Keratinocyte (primary cell): ENCODE results near the gene GLT8D1. TPM values are rescaled to one million over a fixed set of nuclear protein-coding genes. Genes with fewer than 3 reads are reported as not detected.

Source experiments
- DNase-seq: peaks from one replicate; pipeline ENCODE4 v3.0.0-alpha.2; 2011; ENCODE audit warnings: low read depth, missing footprints, low spot score
- FAIRE-seq: peaks from 2 replicates; lab custom pipeline; 2011; peaks lifted over from hg19 to GRCh38; lab: Jason Lieb, UNC
- H2AFZ ChIP-seq: 2 replicates; pipeline ENCODE4 v1.6.0; 2012; ENCODE audit warnings: low read length, control low read depth, inconsistent platforms; ENCODE audit not compliant: control insufficient read depth
- H3K27ac ChIP-seq: 2 replicates; pipeline ENCODE4 v1.5.1; 2011; ENCODE audit warnings: low read length; ENCODE audit not compliant: control insufficient read depth, insufficient read depth
- H3K27me3 ChIP-seq: 3 replicates; pipeline ENCODE4 v1.6.0; 2011; ENCODE audit warnings: low read length; ENCODE audit not compliant: control insufficient read depth, insufficient read depth; ENCODE audit errors: extremely low read depth
- H3K36me3 ChIP-seq, 2 experiments: 2 replicates in 1 of 2; 3 replicates in 1 of 2; pipeline ENCODE4 v1.5.1; 2011; ENCODE audit warnings: low read length in 2 of 2, mild to moderate bottlenecking in 1 of 2; ENCODE audit not compliant: control insufficient read depth in 2 of 2, insufficient read depth in 2 of 2; ENCODE audit errors: extremely low read depth in 1 of 2
- H3K4me1 ChIP-seq: 3 replicates; pipeline ENCODE4 v1.5.1; 2011; ENCODE audit warnings: low read length; ENCODE audit not compliant: control insufficient read depth, insufficient read depth; ENCODE audit errors: extremely low read depth
- H3K4me2 ChIP-seq: 3 replicates; pipeline ENCODE4 v1.6.0; 2011; ENCODE audit warnings: low read depth, low read length; ENCODE audit not compliant: control insufficient read depth, insufficient read depth; ENCODE audit errors: extremely low read depth
- H3K4me3 ChIP-seq, 3 experiments: fragments of 200-600 bp in 1 of 3; sonication (generic) in 1 of 3; 2 replicates in 2 of 3; 3 replicates in 1 of 3; pipeline ENCODE4 v1.5.1; 2011 to 2016; ENCODE audit warnings: low read length in 3 of 3, mild to moderate bottlenecking in 3 of 3, control low read depth in 2 of 3, inconsistent platforms in 1 of 3, low read depth in 1 of 3, mixed read lengths in 1 of 3, mixed run types in 1 of 3, moderate library complexity in 1 of 3; ENCODE audit not compliant: control insufficient read depth in 2 of 3, insufficient read depth in 2 of 3; ENCODE audit errors: extremely low read depth in 1 of 3
- H3K79me2 ChIP-seq: 2 replicates; pipeline ENCODE4 v1.6.0; 2012; ENCODE audit warnings: low read length; ENCODE audit not compliant: control insufficient read depth, insufficient read depth
- H3K9ac ChIP-seq: 3 replicates; pipeline ENCODE4 v1.6.0; 2011; ENCODE audit warnings: low read length; ENCODE audit not compliant: control insufficient read depth, insufficient read depth; ENCODE audit errors: extremely low read depth
- H3K9me1 ChIP-seq: 3 replicates; pipeline ENCODE4 v1.6.0; 2011; ENCODE audit warnings: low read length; ENCODE audit not compliant: control insufficient read depth, insufficient read depth; ENCODE audit errors: extremely low read depth
- H3K9me3 ChIP-seq: 2 replicates; pipeline ENCODE4 v1.5.1; 2012; ENCODE audit warnings: low read depth, low read length; ENCODE audit not compliant: control insufficient read depth
- H4K20me1 ChIP-seq: 3 replicates; pipeline ENCODE4 v1.6.0; 2011; ENCODE audit warnings: low read length; ENCODE audit not compliant: control insufficient read depth, insufficient read depth; ENCODE audit errors: extremely low read depth
- EZH2 ChIP-seq: IDR thresholded peaks from one replicate; pipeline ENCODE4 v1.6.1; 2012; ENCODE audit warnings: inconsistent platforms, mild to moderate bottlenecking, low read length, moderate library complexity
- dilution Hi-C: fragments of 300-500 bp; cut with MboI; formaldehyde crosslinking; loops from one replicate; pipeline ENCODE4 v1.7.0; 2020; ENCODE audit warnings: low sequenced_read_pairs; ENCODE audit not compliant: extremely low pct_ligation_motif_present
- polyA plus RNA-seq, 5 experiments: library from polyadenylated mRNA; depleted of rRNA in 3 of 5; stranded (reverse) in 3 of 5; stranded (forward) in 1 of 5; unstranded in 1 of 5; fragments of >200 nt; gene quantifications; 1 replicate in 1 of 5; 2 replicates in 3 of 5; 3 replicates in 1 of 5; pipeline versions ENCODE4 v1.2.1 to v1.2.3, GENCODE V29; 2011 to 2012; ENCODE audit warnings: missing spikeins in 2 of 5, low read depth in 1 of 5, low replicate concordance in 1 of 5
- TF ChIP-seq, protein P1 (sequence below), 3 experiments: IDR thresholded peaks in 1 of 3; conservative IDR thresholded peaks in 1 of 3; optimal IDR thresholded peaks in 1 of 3; 2 replicates in 2 of 3; 3 replicates in 1 of 3; pipeline versions ENCODE3 to v1.5.1; 2011; ENCODE audit warnings: low read length in 3 of 3, mild to moderate bottlenecking in 3 of 3, moderate library complexity in 2 of 3, control low read depth in 1 of 3, inconsistent platforms in 1 of 3; ENCODE audit not compliant: insufficient read depth in 2 of 3; ENCODE audit errors: extremely low read depth in 1 of 3

The GLT8D1 gene
- polyA plus RNA-seq, 1 donor (not counting 4 experiments of a cell fraction or from before 2014, with no cell fraction given), result 66.4 TPM

DNA sequence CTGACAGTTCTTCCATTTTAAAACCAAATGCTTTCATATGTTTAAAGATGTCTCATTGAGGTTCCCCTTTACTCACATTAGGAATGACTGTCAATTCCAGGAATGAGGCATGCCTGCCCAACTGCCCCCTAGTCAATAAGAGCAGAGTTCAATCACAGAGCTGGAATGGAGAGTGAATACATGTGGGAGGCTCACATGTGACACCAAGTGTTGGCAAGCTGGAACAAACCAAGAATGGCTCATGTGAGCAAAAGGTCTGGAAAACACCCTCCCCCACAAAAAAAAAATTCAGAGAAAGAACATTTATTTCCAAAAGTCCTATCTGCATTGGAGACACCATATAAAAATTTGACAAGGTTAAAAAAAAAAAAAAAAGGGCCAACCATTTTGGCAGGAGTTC is 23.6 kb downstream of the GLT8D1 start:
- FAIRE-seq, result peak; percentile 69
- Histone ChIP-seq H3K9me3 (no peaks in the 10 kb centered on the region), H4K20me1 (no peaks in the 10 kb centered on the region), H2AFZ (no peak overlapping the region), H3K9me1 (no peaks in the 10 kb centered on the region), H3K4me1 (peaks cover 26% of the 10 kb centered on the region), H3K4me2 (no peak overlapping the region), H3K27ac (peak overlapping the region; percentile 28), H3K4me3 (no peak overlapping the region), H3K36me3 (peaks cover 12 to 27% of the 10 kb centered on the region in 2 experiments), H3K79me2 (peaks cover 56% of the 10 kb centered on the region), H3K27me3 (no peaks in the 10 kb centered on the region), H3K9ac (no peak overlapping the region)
- dilution Hi-C loops, result no loop called here
- no peak for DNase-seq
- no peak for TF ChIP-seq EZH2
- TF ChIP-seq, protein P1, sequence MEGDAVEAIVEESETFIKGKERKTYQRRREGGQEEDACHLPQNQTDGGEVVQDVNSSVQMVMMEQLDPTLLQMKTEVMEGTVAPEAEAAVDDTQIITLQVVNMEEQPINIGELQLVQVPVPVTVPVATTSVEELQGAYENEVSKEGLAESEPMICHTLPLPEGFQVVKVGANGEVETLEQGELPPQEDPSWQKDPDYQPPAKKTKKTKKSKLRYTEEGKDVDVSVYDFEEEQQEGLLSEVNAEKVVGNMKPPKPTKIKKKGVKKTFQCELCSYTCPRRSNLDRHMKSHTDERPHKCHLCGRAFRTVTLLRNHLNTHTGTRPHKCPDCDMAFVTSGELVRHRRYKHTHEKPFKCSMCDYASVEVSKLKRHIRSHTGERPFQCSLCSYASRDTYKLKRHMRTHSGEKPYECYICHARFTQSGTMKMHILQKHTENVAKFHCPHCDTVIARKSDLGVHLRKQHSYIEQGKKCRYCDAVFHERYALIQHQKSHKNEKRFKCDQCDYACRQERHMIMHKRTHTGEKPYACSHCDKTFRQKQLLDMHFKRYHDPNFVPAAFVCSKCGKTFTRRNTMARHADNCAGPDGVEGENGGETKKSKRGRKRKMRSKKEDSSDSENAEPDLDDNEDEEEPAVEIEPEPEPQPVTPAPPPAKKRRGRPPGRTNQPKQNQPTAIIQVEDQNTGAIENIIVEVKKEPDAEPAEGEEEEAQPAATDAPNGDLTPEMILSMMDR (optimal IDR thresholded peaks at IDR 0.05 in 1 of 3, IDR thresholded peaks at IDR 0.05 in 1 of 3, conservative IDR thresholded peaks at IDR 0.05 in 1 of 3; ENCODE audit: extremely low read depth in 1 of 3, insufficient read depth in 2 of 3, low read length in 3 of 3), result peak in 2 of 3 experiments; percentile 36 to 66

DNA sequence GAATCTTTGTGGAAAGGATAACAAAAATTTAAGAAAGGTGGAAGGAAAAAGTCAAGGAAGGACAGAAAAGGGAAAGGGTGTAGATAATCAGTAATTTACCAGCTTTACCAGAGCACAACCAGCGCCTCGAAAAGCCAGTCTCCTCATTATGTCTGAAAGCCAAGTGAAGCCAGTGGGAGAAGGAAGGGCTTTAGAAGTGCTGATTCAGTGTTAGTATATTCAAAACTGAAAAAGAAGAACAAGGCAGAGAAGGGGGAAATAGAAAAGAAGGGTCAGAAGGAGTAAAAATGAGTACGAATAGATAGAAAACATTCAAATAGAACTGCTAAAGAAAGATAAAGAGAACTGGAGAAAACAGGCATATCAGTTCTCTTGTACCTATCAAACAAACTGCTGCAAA is 24.0 kb downstream of the GLT8D1 start:
- DNase-seq (no peak), FAIRE-seq (no peak)
- Histone ChIP-seq H3K79me2 (peaks cover 52% of the 10 kb centered on the region), H3K4me3 (no peak overlapping the region), H2AFZ (no peak overlapping the region), H3K9me1 (no peaks in the 10 kb centered on the region), H3K27me3 (no peaks in the 10 kb centered on the region), H3K4me1 (peaks cover 25% of the 10 kb centered on the region), H3K36me3 (peaks cover 15 to 23% of the 10 kb centered on the region in 2 experiments), H4K20me1 (no peaks in the 10 kb centered on the region), H3K9me3 (no peaks in the 10 kb centered on the region), H3K9ac (no peak overlapping the region), H3K4me2 (no peak overlapping the region), H3K27ac (peak overlapping the region; percentile 16)
- TF ChIP-seq, protein P1 (optimal IDR thresholded peaks at IDR 0.05 in 1 of 3, IDR thresholded peaks at IDR 0.05 in 1 of 3, conservative IDR thresholded peaks at IDR 0.05 in 1 of 3; ENCODE audit: extremely low read depth in 1 of 3, insufficient read depth in 2 of 3, low read length in 3 of 3), result no peak
- TF ChIP-seq EZH2, result no peak
- dilution Hi-C loops, result no loop called here
